PC-3 (cell line): ENCODE results near the gene EIF6.

Source experiments
- CTCF ChIP-seq: fragments of 300-600 bp; sonication (generic); conservative IDR thresholded peaks from 2 replicates; pipeline ENCODE4 v1.5.1; 2017; ENCODE audit warnings: antibody characterized with exemption, low read depth, mild to moderate bottlenecking, low read length
- EZH2 ChIP-seq: fragments of 300-600 bp; sonication (generic); IDR thresholded peaks from one replicate; pipeline ENCODE4 v1.6.1; 2017; ENCODE audit warnings: antibody characterized with exemption, mild to moderate bottlenecking, low read length; ENCODE audit not compliant: unreplicated experiment
- EZH2phosphoT487 ChIP-seq: fragments of 300-600 bp; sonication (generic); IDR thresholded peaks from 2 replicates; pipeline ENCODE4 v1.6.1; 2018; ENCODE audit warnings: mild to moderate bottlenecking, antibody characterized with exemption, low read length, borderline replicate concordance

GRCh38 chr20:35290186-35290886 is 5.8 kb upstream of the EIF6 start:
- TF ChIP-seq CTCF: no peak
- no peak for TF ChIP-seq EZH2
- TF ChIP-seq EZH2phosphoT487: no peak
